NCI-H345 (cell line): ENCODE data around the gene NHSL2.

Experiments used
- DNase-seq: peaks from one replicate; lab custom pipeline; 2025; lab: John Stamatoyannopoulos, UW

The NHSL2 gene

DNA sequence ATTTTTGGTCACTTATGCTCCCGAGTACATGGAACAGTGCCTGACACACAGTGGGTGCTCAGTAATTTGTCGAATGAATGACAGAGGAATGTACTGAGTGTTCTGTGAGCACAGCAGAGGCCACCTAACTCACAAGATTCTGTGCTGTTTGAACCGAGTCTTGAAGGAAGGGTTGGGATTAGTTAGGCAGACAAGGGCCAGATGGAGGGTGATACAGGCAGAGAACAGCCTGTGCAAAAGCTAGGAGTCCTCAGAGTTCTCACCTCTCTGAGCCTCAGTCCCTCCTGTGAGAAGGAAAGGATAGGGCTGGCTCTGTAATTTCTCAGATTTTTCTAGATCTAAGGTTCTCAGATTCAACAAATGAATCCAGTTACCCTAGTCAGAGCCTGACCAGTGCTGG is 108.8 kb downstream of the NHSL2 start:
- no peak for DNase-seq

DNA sequence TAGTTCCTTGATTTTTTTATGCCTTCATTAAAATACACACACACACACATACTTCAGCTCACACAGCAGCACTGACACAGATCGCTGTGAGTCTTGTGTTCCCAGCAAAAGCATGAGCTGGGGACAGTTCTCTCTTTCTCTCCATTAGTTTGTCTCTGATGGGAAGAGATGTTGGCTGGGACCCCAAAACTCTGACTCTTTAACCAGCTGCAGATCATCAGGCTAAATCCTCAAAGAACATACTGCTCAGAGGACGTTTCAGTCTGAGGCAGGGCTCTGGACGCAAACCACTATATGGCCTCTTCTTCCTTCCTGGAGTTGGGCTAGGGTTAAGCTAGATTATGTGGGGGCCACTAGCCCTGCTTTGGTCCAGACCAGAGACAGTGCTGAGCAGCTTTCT is 109.6 kb downstream of the NHSL2 start:
- DNase-seq, result no peak

DNA sequence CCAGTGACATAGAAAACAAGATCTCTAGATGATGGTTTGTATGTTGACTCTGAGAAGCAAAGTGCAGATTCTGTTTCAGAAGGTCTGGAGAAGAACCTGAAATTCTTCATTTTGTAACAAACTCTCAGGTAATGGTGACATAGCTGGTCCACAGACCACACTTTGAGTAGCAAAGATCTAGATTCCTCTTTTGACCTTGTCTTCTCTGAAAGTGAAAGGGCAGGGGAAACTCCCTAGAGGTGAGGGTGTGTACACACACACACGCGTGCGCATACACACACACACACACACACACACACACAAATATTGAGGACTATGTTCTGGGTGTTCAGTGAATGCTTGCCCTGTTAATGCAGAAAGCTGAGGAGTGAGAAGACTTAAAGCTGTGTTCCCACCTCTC is 110.1 kb downstream of the NHSL2 start:
- DNase-seq, result no peak

DNA sequence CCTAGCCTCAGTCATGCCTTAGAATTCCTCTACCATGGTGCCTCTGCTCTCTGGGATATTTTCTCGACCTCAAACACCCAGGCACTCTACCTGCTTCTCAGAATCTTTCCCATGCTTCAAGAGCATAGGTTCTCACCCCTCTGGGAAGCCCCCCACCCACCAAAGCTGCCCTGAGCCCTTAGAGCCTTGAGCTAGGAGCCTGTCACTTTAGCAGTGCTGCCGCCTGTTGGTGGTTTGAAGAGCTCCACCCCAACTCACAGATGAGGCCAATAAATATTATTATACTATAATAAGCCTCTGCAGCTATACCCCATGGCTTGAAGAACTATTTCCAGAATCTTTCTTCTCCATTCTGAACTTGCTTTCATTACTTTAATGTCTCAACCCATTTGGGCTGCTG is 111.3 kb downstream of the NHSL2 start:
- no peak for DNase-seq

DNA sequence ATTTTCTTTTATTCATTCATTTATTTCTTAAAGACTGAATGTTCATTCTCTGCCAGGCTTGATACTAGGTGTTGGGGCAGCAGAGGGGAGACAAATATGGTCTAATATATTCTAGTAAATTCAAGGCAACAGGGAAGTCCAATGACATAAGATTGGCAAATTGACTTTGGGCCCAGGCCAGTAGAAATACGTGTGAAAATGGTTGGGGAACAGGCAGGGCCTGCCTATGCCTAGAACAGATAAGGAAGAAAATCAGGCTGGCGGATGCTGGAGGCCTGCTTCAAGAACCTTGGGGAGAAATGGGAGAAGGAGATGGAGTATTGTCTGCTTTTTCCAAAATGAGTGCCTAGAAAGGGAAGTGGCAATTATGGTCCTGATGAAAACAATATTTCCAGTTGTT is 112.4 kb downstream of the NHSL2 start:
- no peak for DNase-seq

DNA sequence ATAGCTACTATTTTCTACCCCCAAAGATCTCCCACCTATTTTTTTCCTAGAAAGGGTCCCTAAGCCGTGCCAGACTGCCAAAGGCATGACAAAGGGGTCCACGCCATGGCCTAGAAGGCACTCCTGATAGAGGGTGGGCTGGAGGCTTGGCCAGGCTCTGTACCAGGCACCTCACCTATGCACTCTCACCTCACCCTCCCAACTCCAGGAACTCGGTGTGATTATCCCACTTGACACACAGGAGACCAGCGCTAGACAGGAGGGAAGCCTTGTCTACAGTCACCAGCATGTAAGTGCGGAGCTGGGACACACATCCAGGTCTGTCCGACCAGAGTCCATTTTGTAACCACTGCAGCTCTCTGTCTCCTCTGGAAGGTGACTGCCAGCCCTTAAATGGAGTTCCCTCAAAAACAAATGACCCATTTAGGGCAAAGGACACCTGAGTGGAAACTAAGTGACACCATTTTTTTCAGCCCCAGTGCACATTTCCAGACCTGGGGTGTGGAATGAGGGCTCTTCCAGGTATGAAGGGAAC is 114.7 kb downstream of the NHSL2 start:
- no peak for DNase-seq

DNA sequence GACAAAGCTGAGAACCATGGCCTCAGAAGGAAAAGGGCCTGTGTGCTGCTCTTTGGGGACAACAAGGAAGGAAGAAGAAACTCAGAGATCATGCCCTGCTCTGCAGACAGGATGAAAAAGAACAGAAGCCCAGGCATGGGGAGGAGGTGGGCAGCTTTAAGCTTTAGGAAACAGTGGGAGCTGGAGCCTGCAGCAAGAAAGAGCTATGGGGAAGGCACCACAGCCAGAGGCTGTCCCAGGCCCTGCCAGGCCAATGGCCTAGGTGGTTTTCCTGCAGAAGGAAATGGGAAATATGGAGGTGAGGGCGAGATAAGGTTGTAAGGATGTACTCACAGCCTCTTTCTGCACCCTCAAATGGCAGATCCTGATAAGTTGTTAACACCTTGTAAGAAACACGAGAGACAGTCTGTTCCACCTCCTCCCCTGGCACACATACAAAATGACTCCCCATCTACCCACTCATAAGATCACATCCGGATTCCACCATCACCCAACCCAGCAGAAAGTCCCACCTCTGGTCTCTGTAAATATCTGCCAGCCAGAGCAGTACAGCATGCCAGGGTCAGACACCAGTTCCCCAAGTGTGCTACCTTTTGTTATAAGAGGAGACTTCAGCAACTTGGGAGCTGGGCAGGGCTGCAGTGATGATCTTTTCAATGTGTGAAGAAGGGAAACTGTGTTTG is 115.8 kb downstream of the NHSL2 start:
- DNase-seq, result no peak

DNA sequence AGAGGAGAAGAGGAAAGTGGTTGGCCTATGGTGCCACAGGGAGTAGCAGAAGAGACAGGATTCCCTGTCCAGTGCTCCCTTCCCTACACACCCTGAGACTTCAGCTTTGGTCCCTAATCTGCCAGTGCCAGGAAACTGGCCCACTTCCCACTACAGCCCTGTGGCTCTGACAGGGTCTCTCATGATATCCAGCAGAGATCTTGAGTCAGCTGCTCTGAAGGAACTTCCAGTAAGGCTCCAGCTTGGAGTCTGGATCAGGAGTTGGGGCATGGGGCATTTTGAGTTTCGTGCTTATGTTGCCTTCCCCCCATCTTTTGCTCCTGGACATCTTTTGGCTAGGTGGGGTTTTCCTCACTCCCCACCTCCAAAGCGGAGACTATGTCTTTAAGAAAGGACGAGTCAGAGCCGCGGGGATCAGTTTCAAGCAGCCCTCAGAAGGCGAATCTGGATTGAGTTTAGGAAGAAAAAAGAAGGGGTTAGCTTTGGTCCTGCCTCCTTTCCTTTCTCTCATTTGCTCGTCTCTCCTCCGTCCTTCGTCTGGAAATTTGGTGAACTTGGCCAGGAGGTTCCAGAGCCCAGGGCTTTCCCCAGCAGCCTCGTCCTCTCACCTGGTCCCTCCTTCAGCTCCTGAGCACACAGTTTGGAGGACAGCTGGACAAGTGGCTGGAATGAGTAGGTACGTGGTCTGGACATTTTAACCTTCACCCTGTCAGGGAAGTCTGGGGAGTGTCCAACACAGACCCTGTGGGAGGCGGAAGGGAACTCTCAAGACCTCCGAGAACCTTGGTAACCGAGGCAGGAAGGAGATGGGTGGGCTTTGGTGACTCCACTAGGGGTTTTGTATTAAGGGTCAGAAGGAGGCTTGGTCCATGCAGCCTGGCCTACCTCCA is 116.6 kb downstream of the NHSL2 start:
- DNase-seq, result no peak

DNA sequence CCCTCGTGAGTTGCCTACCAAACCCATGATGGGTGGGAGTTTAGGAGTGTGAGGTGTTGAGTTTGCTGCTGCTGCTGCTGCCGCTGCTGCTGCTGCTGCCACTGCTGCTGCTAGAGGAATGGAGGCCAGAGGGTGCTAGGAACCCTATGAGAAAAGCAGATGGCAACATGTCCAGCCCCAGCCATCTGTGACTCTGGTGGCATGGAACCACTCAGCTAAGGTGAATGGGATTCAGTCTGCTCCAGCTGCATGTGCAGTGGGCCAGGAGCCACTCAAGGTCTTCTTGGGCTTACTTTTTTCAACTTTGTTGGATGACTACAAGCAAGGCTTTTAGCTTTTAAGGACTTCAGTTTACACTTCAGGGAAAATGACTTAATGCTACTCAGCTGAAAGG is 117.3 kb downstream of the NHSL2 start:
- no peak for DNase-seq

DNA sequence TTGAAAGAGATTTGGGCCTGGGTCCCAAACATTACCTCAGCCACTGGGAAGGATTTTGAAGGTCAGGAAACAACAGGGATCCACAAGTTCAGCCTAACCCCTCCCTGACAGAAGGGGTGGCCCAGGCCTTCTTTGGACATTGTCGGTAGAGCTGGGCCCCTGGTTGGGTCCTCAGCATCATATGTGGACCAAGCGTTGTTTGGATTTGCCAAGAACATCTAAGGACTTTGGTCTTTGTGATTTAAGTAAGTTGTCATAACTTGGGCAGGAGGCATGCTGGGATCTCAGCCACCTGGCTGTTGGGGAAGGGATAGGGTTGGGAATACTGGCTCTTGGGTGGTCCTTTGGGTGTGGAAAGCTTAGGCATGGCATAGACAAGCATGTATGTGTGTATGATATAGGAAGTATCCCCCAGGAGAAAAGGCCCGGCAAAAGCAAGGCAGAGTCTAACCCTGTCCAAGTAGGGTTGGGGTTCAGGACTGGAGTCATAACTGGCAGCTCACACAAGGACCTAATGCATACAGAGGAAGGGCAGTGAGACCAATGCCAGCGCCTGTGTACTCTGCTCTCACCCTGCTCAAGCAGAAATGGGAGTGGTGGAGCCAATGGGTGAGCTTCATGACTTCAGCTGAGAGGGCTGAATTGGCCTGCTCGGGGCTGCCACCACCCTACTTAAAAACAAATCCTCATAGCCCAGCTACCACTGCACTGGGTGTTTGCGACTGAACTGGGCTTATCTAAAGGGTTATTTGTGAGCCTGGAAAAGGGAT is 118.2 kb downstream of the NHSL2 start:
- DNase-seq, result no peak

DNA sequence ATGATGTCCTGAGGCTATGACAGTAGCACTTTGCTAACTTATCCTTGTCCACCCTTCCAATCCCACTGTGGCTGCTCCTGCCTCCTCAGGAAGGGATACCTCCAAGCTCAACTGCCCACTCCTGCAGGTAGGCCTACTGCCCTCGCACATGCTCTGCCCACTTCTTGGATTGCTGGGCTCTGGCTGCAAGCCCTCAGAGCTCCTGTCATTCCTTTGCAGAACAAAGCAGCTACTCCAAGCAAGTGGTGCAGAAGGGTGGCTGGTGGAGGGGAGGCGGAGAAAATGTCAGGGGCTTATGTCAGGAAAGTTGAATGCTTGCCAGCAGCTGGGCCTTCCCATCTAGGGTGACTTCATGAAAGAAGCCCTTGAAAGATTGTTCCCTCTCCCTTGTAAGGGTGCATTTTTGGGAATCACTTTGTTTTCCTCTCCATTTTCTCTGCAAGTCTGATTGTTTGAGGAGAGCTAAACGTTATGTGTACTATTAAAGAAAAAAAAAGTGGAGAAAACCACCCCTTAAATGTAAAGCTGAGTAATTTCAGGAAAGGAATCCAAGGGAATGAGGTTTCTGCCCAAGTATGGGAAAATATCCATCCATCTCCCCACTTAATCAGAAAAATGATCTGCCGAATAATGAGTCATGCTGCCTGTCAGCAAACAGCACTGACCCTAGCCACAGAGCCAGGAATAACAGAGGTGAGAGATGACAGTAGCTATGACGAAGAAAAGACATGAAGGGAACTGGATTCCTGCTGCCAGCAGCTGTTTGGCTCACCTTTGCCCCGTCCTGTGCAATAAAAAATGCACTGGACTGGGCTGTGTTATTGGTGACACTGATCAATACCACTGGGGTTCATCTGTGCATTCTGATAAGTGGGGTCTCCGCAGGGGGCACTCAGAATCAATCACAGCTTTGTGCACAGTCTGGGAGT is 119.1 kb downstream of the NHSL2 start:
- DNase-seq, result no peak

DNA sequence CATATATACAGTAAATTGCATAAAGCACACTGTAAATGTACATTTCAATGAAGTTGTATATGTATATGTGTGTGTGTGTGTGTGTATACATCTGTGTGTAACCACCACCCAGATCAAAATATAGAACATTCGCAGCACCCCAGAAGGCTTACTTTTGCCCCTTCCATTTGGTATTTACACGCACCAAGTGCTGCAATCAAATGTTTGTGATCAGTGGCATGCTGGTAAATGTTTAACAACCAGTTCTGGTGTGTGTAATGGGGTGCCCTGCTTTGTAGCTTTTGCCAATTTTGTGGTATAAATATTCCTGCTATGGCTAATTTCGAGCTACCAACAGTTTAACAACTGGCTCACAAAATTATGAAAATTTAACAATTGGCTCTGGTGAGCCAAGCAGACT is 119.8 kb downstream of the NHSL2 start:
- DNase-seq, result no peak

DNA sequence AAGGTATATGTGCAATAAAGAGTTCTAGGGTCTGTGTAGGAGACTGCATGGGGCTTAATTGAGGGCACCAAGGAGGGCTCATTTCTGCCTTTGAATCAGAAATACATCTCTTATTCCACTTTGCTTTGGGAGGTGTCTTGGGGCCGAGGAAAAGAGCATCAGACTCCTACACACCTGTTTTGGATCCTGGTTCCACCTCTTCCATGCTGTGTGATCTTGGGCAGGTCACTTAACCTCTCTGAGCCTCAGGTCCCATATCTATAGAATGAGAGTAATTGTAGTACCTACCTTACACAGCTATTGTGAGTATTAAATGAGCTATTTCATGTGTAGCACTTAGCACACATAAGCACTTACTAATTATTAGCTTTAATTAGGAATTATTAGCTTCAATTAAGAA is 120.5 kb downstream of the NHSL2 start:
- no peak for DNase-seq

DNA sequence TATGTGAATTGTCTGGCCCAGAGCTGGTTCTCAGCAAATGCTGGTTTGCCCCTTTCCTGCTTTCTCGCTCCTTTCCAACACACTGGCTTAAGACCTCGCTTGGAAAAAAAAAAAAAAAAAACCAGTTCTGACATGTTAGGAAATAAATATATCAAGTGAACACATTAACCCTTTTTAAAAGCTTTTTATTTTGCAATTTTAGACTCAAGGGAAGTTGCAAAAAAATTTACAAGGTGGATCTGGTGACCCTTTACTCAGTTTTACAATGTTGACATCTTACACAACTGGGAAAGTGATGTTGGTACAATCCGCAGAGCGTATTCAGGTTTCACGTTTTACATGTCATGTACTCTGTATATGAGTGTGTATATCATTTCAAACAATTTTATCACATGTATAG is 121.0 kb downstream of the NHSL2 start:
- no peak for DNase-seq

DNA sequence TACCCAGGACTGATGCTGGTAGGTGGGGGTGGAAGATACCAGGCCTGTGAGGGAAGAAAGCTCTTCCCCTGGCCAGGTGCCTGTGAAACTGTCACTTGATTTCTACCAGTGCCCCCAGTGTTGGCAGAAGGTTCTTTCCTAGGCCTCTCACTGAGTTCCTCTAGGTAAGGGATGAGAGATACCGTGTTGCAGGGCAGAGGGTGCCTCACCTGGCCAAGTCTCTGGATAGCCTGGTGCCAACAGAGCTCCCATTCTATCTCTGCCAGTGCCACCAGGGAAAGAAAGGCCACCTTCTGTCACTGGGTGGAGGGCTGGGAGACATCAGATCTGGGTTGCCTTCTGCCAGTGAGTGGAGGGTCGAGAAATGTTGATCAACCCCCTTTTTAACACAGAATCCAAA is 127.0 kb downstream of the NHSL2 start:
- no peak for DNase-seq

DNA sequence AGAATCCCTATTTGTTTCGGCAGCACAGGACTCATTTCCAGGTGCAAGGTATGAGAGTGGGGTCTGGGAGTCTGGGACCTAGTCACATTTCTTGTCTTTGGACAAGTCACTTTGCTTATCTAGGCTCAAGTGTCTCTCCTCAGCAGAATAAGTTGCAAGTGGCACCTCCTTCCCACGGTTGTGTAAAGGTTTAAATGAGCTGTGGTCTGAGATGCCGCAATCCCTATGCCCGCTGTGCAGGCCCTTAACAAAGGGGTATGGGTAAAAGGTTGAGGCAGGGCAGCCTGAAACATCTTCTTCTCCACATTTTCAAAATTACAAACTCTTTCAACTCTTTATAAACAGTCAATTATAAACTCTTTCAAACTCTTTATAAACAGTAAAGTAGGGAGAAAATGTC is 127.4 kb downstream of the NHSL2 start:
- DNase-seq, result no peak

DNA sequence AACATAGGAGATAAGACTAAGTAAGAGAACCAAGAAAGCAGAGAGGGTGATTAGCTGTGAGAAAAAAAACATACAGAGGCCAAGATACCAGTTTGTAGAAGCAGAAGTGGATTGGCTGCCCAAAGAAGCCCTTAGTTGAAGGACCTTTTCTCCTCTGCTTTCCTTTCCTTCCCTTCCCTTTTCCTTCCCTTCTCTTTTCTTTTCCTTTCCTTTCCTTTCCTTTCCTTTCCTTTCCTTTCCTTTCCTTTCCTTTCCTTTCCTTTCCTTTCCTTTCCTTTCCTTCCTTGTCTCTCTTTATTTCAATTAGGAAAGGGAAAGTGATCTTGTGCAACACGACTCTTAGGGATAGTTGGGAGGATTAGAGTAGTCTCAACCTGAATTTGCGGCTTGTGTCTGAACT is 128.2 kb downstream of the NHSL2 start:
- no peak for DNase-seq

DNA sequence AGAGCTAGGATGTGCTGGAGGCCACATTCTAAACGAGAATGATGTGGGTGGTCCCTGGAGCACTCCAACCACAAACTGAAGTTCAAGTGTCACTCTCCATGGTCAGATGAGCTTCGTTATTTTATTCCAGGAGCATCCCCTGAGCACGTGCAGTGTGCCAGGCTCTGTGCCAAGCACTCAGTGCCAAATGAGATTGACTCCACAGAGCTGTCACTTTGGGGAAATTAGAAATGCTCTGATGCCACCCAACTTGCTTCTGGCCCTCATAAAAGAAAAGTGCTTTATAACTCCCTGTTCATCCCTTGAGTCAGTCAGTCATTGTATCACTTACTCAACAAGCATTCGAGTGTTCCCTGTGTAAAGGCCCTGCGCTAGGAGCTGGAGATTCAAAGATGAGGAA is 129.9 kb downstream of the NHSL2 start:
- DNase-seq, result no peak

DNA sequence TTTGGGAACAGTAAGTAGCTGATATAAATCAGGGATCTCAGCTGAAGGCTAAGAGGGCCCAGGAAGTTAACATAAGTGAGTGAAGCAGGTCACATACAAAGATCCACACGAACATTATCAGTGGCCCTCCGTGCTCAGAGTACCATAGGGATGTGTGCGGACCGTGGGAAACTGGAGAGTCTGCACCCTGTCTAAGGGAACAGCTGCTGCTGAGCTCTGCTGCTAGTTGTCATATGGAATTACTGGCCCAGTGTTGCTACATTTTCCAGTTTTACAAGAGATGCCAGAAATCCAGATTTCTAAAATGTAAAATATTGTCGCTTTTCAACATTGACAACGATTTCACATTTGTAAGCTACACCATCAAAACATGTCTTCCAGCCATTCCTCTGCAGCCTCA is 130.5 kb downstream of the NHSL2 start:
- no peak for DNase-seq

DNA sequence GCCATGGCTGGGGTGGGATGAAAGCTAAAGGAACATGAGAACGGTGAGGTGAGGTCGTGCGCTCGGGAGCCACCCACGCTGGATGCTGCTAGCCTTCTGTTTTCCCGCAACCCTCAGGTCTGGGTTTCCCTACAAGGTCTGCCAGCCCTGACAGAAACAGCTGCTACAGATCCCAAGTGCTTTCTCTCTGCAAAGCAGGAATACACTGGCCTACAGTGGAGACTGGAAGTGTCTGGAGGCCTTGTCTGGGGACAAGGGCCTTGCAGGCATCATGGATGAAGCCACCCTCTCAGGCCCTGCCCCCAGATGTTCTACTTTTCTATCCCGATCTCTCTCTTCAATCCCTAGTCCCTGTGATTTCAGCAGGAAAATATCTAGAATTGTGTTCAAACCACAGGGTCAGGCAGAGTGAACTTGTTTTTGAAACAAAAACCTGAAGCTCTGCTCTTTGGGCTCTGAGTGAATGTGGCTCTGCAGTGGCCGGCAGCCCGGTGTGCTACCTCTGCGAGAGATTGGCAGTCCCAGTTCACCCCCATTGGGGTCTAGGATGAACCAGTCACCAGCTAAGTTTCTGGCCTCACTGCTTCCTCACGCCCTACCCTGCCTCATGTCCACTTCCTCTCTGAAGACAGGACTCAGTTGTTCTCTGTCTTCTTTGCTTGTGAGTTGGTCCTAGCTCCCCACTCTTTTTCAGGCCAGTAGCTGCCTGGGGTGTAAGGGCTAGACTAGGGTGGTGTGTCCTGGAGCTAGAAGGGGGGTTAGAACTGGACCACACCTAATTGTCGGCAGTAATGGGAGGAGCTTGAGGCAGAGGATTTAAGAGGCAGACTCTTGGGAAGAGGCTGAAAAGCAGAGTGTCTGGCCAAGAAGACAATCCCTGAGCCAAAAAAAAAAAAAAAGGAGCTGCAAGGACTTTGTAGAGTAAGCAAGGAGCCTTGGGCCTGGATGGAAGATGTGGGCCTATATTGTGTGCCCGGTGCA is 131.5 kb downstream of the NHSL2 start:
- no peak for DNase-seq
